KMS-11 (cell line): ENCODE data around the gene GADL1.

Source experiments
- H2AFZ ChIP-seq: fragments of 200-600 bp; sonication (generic); 2 replicates; pipeline ENCODE4 v1.6.1; 2016; ENCODE audit warnings: antibody characterized with exemption, mixed run types, low read depth
- H3K27ac ChIP-seq: fragments of 200-600 bp; sonication (generic); 2 replicates; pipeline ENCODE4 v1.6.1; 2016; ENCODE audit warnings: mild to moderate bottlenecking, mixed run types
- H3K27me3 ChIP-seq: fragments of 200-600 bp; sonication (generic); 2 replicates; pipeline ENCODE4 v1.6.1; 2017; ENCODE audit warnings: mild to moderate bottlenecking, low read depth, mixed run types, moderate library complexity; ENCODE audit not compliant: insufficient read depth
- H3K36me3 ChIP-seq: fragments of 200-600 bp; sonication (generic); 2 replicates; pipeline ENCODE4 v1.6.1; 2017; ENCODE audit warnings: mild to moderate bottlenecking, mixed run types; ENCODE audit not compliant: insufficient read depth
- H3K4me1 ChIP-seq: fragments of 200-600 bp; sonication (generic); 2 replicates; pipeline ENCODE4 v1.6.1; 2016; ENCODE audit warnings: mild to moderate bottlenecking, low read depth, mixed run types; ENCODE audit not compliant: poor library complexity, severe bottlenecking
- H3K4me2 ChIP-seq: fragments of 200-600 bp; sonication (generic); 2 replicates; pipeline ENCODE4 v1.7.0; 2016; ENCODE audit warnings: mild to moderate bottlenecking, mixed run types
- H3K4me3 ChIP-seq: fragments of 200-600 bp; sonication (generic); IDR thresholded peaks from 2 replicates; pipeline ENCODE4 v1.6.1; 2017; ENCODE audit warnings: low read depth, low read length, mixed read lengths; ENCODE audit not compliant: insufficient read depth
- H3K79me2 ChIP-seq: fragments of 200-600 bp; sonication (generic); 2 replicates; pipeline ENCODE4 v1.6.1; 2016; ENCODE audit warnings: low read depth, mixed run types; ENCODE audit not compliant: insufficient read depth
- H3K9ac ChIP-seq: fragments of 200-600 bp; sonication (generic); 2 replicates; pipeline ENCODE4 v1.6.1; 2016; ENCODE audit warnings: mild to moderate bottlenecking, mixed run types
- H4K20me1 ChIP-seq: fragments of 200-600 bp; sonication (generic); 2 replicates; pipeline ENCODE4 v1.6.1; 2016; ENCODE audit warnings: mild to moderate bottlenecking, mixed run types; ENCODE audit not compliant: insufficient read depth
- CTCF ChIP-seq: fragments of 200-600 bp; sonication (generic); conservative IDR thresholded peaks from 2 replicates; pipeline ENCODE4 v1.6.1; 2017; ENCODE audit warnings: low read depth, mild to moderate bottlenecking, antibody characterized with exemption, low read length, moderate library complexity, mixed read lengths

GADL1 gene

GRCh38 chr3:30751610-30752299, 142.7 kb downstream of the GADL1 start:
- TF ChIP-seq CTCF = no peak
- Histone ChIP-seq H3K4me2 (no peak overlapping the region), H3K9ac (no peak overlapping the region), H3K27ac (no peak overlapping the region), H3K36me3 (no peaks in the 10 kb centered on the region), H3K27me3 (no peaks in the 10 kb centered on the region), H3K4me3 (no peak overlapping the region), H3K4me1 (no peaks in the 10 kb centered on the region), H4K20me1 (no peaks in the 10 kb centered on the region), H2AFZ (no peak overlapping the region), H3K79me2 (no peaks in the 10 kb centered on the region)

GRCh38 chr3:30750967-30751366, 143.5 kb downstream of the GADL1 start:
- Histone ChIP-seq H3K4me3 (no peak overlapping the region), H3K4me2 (no peak overlapping the region), H3K9ac (no peak overlapping the region), H3K4me1 (no peaks in the 10 kb centered on the region), H3K27ac (no peak overlapping the region), H3K79me2 (no peaks in the 10 kb centered on the region), H2AFZ (no peak overlapping the region), H4K20me1 (no peaks in the 10 kb centered on the region), H3K27me3 (no peaks in the 10 kb centered on the region), H3K36me3 (no peaks in the 10 kb centered on the region)
- no peak for TF ChIP-seq CTCF

GRCh38 chr3:30749230-30749629, 145.2 kb downstream of the GADL1 start:
- Histone ChIP-seq H3K4me2 (no peak overlapping the region), H3K4me3 (no peak overlapping the region), H3K27me3 (no peaks in the 10 kb centered on the region), H2AFZ (no peak overlapping the region), H3K79me2 (no peaks in the 10 kb centered on the region), H4K20me1 (no peaks in the 10 kb centered on the region), H3K27ac (no peak overlapping the region), H3K36me3 (no peaks in the 10 kb centered on the region), H3K9ac (no peak overlapping the region), H3K4me1 (no peaks in the 10 kb centered on the region)
- no peak for TF ChIP-seq CTCF

GRCh38 chr3:30747771-30748281, 146.6 kb downstream of the GADL1 start:
- H3K79me2 ChIP-seq = no peaks in the 10 kb centered on the region
- no peak overlapping the region for H3K9ac ChIP-seq
- no peaks in the 10 kb centered on the region for H3K27me3 ChIP-seq
- no peaks in the 10 kb centered on the region for H3K4me1 ChIP-seq
- no peak for TF ChIP-seq CTCF
- no peak overlapping the region for H3K27ac ChIP-seq
- H3K36me3 ChIP-seq = no peaks in the 10 kb centered on the region
- no peak overlapping the region for H2AFZ ChIP-seq
- H3K4me3 ChIP-seq = no peak overlapping the region
- no peaks in the 10 kb centered on the region for H4K20me1 ChIP-seq
- no peak overlapping the region for H3K4me2 ChIP-seq
